ENCODE measurements around the gene CT45A7. TPM values are rescaled to one million over a fixed set of nuclear protein-coding genes. Genes with fewer than 3 reads are reported as not detected.

CT45A7 gene
- not detected in 2 replicates for total RNA-seq

GRCh38 chrX:135837180-135837579, at the start of gene CT45A7:
Gene CT45A7 (minus strand): TSS chrX:135837280. CDS start chrX:135833533, 3,747 bp downstream.

GRCh38 chrX:135871712-135872111, 34.6 kb upstream of the CT45A7 start, which contains the start of gene CT45A9:
Gene CT45A9 (minus strand): TSS chrX:135871812. CDS start chrX:135868061, 3,751 bp downstream.

GRCh38 chrX:135854438-135854837, 17.4 kb upstream of the CT45A7 start, which contains the start of gene CT45A8:
Gene CT45A8 (minus strand): TSS chrX:135854538. CDS start chrX:135850783, 3,755 bp downstream.

GRCh38 chrX:135819912-135820311, 17.2 kb downstream of the CT45A7 start, which contains the start of gene CT45A2:
Gene CT45A2 (minus strand): TSS chrX:135820012. CDS start chrX:135816265, 3,747 bp downstream.

GRCh38 chrX:135802687-135803086, 34.4 kb downstream of the CT45A7 start, which contains the start of gene CT45A6:
Gene CT45A6 (minus strand): TSS chrX:135802787. CDS start chrX:135798993, 3,794 bp downstream.

GRCh38 chrX:135785403-135785802, 51.7 kb downstream of the CT45A7 start, which contains the start of gene CT45A5:
Gene CT45A5 (minus strand): TSS chrX:135785503. CDS start chrX:135781729, 3,774 bp downstream.

Other genes starting within 250 kb of the CT45A7 start
- not detected in 2 replicates for gene CT45A1, start 123.6 kb downstream of the CT45A7 start, total RNA-seq
- not detected in 2 replicates for gene CT45A3, start 69.1 kb downstream of the CT45A7 start, total RNA-seq
- gene CT45A5, start 51.8 kb downstream of the CT45A7 start, total RNA-seq: not detected in 2 replicates
- gene CT45A6, start 34.5 kb downstream of the CT45A7 start, total RNA-seq: not detected in 2 replicates
- gene CT45A2, start 17.3 kb downstream of the CT45A7 start, total RNA-seq: not detected in 2 replicates
- not detected in 2 replicates for gene CT45A8, start 17.3 kb upstream of the CT45A7 start, total RNA-seq
- gene CT45A9, start 34.5 kb upstream of the CT45A7 start, total RNA-seq: not detected in 2 replicates
- gene CT45A10, start 56.2 kb upstream of the CT45A7 start, total RNA-seq: not detected in 2 replicates
- gene SAGE1, start 56.4 kb upstream of the CT45A7 start, total RNA-seq: not detected in 2 replicates
- gene MMGT1, start 136.7 kb upstream of the CT45A7 start, total RNA-seq: 16.2 and 19.1 TPM in 2 replicates
- gene SLC9A6, start 148.2 kb upstream of the CT45A7 start, total RNA-seq: 9.4 and 10.0 TPM in 2 replicates

All from cardiac ventricle fibroblast (primary cell).